ENCODE data around the gene SMTNL1.

GRCh38 chr11:57508341-57509170 lies 28.8 kb upstream of the SMTNL1 start:
- TF ChIP-seq POLR2AphosphoS5 (IDR thresholded peaks at IDR 0.05; ENCODE audit: low read depth, low read length) (no peak), RAD21 (IDR thresholded peaks at IDR 0.05; ENCODE audit: low read length) (no peak), CTCF (IDR thresholded peaks at IDR 0.05) (no peak)

Data from SK-N-SH (cell line).